GM06990 (cell line): ENCODE results near the gene ZNF462.
A peak's percentile ranks its signal among the peaks of the same experiment; 100 is the strongest.

Experiments
- DNase-seq: peaks from one replicate; pipeline ENCODE4 v3.0.0-alpha.2; 2011; ENCODE audit not compliant: insufficient read length; ENCODE audit errors: extremely low read depth
- H3K27me3 ChIP-seq: replicated peaks from 2 replicates; pipeline ENCODE4 v1.6.0; 2011; ENCODE audit warnings: low read length; ENCODE audit not compliant: control insufficient read depth, insufficient read depth
- H3K36me3 ChIP-seq: 2 replicates; pipeline ENCODE4 v1.5.1; 2011; ENCODE audit warnings: low read length; ENCODE audit not compliant: control insufficient read depth, insufficient read depth
- H3K4me3 ChIP-seq: replicated peaks from 2 replicates; pipeline ENCODE4 v1.5.1; 2011; ENCODE audit warnings: low read depth, mild to moderate bottlenecking, control low read depth, low read length
- TF ChIP-seq, protein P1 (sequence below): IDR thresholded peaks from 2 replicates; pipeline ENCODE4 v1.5.1; 2011; ENCODE audit warnings: low read length, control low read depth, mild to moderate bottlenecking, inconsistent platforms; ENCODE audit not compliant: insufficient read depth, poor library complexity, severe bottlenecking

Gene ZNF462

DNA sequence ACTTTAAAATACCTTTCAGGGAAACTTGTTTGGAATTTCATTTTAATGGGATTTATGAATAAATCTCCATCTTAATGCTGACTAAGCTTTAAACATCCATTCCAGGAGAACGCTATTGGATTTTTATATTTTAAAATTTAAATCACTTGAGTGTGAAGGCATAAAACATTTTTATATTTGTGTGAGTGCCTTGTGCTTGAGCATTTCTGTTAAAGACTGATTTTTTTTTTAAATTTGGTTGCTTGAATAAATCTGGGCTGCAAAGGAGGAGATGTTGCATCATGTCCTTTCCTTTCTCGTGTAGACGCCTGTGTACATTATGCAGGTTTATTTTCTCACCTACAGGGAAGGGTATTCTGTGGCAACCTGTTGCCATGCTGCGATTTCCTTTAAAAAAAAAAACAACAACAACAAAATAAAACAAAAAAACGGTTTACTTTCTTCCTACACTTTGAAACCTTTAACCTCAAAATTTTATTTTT, 108.1 kb downstream of the ZNF462 start:
- Histone ChIP-seq H3K27me3 (no peaks in the 10 kb centered on the region), H3K4me3 (no peak overlapping the region), H3K36me3 (no peaks in the 10 kb centered on the region)
- TF ChIP-seq, protein P1, sequence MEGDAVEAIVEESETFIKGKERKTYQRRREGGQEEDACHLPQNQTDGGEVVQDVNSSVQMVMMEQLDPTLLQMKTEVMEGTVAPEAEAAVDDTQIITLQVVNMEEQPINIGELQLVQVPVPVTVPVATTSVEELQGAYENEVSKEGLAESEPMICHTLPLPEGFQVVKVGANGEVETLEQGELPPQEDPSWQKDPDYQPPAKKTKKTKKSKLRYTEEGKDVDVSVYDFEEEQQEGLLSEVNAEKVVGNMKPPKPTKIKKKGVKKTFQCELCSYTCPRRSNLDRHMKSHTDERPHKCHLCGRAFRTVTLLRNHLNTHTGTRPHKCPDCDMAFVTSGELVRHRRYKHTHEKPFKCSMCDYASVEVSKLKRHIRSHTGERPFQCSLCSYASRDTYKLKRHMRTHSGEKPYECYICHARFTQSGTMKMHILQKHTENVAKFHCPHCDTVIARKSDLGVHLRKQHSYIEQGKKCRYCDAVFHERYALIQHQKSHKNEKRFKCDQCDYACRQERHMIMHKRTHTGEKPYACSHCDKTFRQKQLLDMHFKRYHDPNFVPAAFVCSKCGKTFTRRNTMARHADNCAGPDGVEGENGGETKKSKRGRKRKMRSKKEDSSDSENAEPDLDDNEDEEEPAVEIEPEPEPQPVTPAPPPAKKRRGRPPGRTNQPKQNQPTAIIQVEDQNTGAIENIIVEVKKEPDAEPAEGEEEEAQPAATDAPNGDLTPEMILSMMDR, result no peak
- DNase-seq, result no peak

DNA sequence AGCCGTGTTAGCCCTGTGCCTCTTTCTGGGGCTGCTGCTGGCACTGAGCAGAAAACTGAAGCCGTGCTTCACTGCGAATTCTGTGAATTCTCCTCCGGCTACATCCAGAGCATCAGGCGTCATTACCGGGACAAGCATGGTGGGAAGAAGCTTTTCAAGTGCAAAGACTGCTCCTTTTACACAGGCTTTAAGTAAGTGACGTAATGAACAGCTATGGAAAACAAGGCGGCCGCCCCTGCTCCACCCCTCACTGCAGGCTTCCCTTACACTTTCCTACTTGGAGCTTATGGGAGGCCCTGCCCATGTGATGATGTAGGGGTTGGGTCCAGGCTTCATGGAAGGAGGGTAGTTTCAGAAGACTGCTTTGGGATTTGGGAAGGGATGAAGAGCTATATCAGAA, 109.1 kb downstream of the ZNF462 start:
- H3K36me3 ChIP-seq, result no peaks in the 10 kb centered on the region
- DNase-seq, result no peak
- no peak overlapping the region for H3K4me3 ChIP-seq
- TF ChIP-seq, protein P1, result no peak
- H3K27me3 ChIP-seq, result no peaks in the 10 kb centered on the region

DNA sequence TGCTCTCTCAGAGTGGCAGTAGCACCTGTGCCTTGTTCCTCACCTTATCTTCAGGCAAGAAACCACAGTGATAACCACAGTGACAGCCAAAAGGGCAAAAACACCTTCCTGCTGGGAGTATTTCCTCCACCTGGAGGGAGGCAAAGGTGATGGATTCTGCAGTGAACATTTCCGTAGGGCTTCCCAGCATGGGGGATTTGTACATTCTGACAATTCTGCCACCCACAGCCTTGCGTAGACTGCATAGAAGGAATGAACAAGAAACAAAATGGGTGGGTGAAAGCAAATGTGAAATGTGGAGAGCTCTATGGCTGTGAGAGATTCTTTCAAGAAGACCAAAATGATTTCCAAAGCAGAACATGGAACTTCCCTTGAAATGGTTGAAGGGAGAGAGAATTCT, 111.4 kb downstream of the ZNF462 start:
- Histone ChIP-seq H3K27me3 (no peaks in the 10 kb centered on the region), H3K36me3 (no peaks in the 10 kb centered on the region), H3K4me3 (no peak overlapping the region)
- DNase-seq, result no peak
- TF ChIP-seq, protein P1, result no peak

DNA sequence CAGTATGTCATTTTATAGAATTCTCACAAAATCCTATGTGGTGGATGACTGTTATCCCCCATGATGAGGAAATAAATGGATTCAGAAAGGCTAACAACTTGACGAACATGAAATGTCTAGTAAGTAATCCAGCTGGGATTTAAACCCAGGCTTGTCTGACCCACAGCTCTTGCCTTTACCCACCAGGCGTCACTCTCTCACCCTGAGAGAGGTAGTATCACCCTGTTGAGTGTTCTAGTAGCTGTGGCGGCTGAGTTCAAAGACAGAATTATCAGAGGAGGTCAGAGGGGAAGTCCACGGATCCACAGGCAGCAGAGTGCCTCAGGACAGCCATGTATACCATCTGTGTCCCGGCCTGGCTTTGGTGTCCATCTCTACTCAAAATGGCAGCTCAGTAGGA, 113.8 kb downstream of the ZNF462 start:
- no peaks in the 10 kb centered on the region for H3K36me3 ChIP-seq
- TF ChIP-seq, protein P1, result peak; percentile 66
- H3K4me3 ChIP-seq, result no peak overlapping the region
- peak; percentile 4 for DNase-seq
- no peaks in the 10 kb centered on the region for H3K27me3 ChIP-seq

DNA sequence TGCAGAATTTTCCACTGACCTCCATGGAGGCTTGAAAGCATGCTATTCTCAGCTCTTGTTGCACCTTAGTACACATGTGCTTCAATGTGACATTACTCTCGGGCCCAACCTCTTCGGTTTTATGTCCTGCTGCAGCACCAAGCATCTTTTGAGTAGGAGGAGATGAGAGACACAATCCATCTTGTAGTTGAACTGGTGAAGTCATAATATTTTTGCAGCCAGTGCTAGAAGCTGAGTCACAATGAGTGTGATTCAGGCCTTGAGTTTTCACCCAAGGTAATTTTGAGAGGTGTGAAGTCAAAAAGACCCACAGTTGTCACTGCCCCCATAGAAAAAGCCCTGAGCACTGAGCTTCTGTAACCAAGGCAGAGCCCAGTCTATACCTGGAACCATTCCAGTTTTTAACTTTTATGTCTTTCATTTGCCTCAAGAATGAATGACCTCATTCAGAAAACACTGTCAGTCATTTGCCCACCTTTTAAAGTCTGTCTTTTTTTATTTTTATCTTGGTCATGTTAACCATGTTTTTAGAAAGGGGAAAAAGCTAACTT, 117.7 kb downstream of the ZNF462 start:
- Histone ChIP-seq H3K36me3 (no peaks in the 10 kb centered on the region), H3K4me3 (no peak overlapping the region), H3K27me3 (no peaks in the 10 kb centered on the region)
- TF ChIP-seq, protein P1, result no peak
- DNase-seq, result peak; percentile 10
